Mesodermal cell (in vitro differentiated cells): Measurements from ENCODE around the gene SLC7A9.
"Not testable (repeated sequence)": the region's sequence is repeated elsewhere in the genome, so short reads cannot be mapped to it uniquely, and the experiment has no call there.

Experiments used
- H3K27ac ChIP-seq: 2 replicates; pipeline ENCODE4 v1.7.0; 2013; ENCODE audit warnings: mild to moderate bottlenecking, low read depth, low read length, moderate library complexity; ENCODE audit not compliant: severe bottlenecking
- H3K36me3 ChIP-seq: 2 replicates; pipeline ENCODE4 v1.7.1; 2013; ENCODE audit warnings: mild to moderate bottlenecking, low read length, moderate library complexity; ENCODE audit not compliant: control insufficient read depth, insufficient read depth
- H3K4me1 ChIP-seq: one replicate; pipeline ENCODE4 v1.7.1; 2013; ENCODE audit warnings: mild to moderate bottlenecking, low read length; ENCODE audit not compliant: insufficient read depth, control insufficient read depth, poor library complexity, severe bottlenecking
- H3K4me3 ChIP-seq: 2 replicates; pipeline ENCODE4 v1.7.0; 2013; ENCODE audit warnings: low read length, control low read depth, mild to moderate bottlenecking; ENCODE audit not compliant: insufficient read depth, poor library complexity, severe bottlenecking; ENCODE audit errors: extremely low read depth
- H3K9me3 ChIP-seq: 2 replicates; pipeline ENCODE4 v1.7.1; 2013; ENCODE audit warnings: mild to moderate bottlenecking, low read length, moderate library complexity; ENCODE audit not compliant: control insufficient read depth
- WGBS, 2 experiments: methylation state at CpG; one replicate each; pipeline ENCODE4 v1.1.5; 2013; ENCODE audit warnings: missing lambda C conversion rate in 2 of 2; ENCODE audit not compliant: insufficient coverage in 2 of 2; 5-methylcytosine and 5-hydroxymethylcytosine counted together

SLC7A9 gene

DNA sequence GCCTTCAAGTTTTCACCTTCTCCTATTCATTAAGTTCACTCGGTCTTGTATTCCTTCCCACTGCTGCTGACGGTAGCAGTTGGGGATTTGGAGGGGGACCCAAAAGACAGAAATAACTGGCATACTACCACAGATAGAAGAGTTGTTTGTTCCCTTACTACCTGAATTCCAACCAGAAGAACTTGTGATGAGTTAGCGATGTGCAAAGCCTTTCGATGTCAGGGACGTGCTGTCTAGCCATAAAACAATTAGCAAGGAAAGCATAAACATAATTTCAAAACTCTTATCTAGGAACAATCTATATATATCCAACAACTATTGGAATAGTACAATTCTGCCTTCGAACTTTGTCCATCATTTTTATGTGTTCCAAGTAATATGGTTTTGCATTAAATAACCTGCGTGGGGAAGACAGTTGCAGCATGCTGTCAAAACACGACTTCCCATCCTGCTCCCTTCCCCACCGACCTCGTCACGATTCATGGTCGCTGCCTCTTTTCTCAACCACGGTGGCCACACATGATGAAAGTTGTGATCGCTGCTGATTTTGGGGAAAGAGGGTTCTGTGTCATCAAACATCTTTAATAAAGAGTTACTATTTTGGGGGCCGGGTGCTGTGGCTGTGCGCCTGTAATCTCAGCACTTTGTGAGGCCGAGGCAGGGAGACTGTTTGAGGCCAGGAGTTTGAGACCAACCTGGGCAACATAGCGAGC is 3.8 kb upstream of the SLC7A9 start:
- Histone ChIP-seq H3K9me3 (no peaks in the 10 kb centered on the region), H3K36me3 (peaks cover 2% of the 10 kb centered on the region), H3K4me1 (no peaks in the 10 kb centered on the region), H3K4me3 (no peak overlapping the region), H3K27ac (no peak overlapping the region)
- 88 to 99% methylated on average over 10 to 15 of the region's 18 CpGs for WGBS, 2 experiments

DNA sequence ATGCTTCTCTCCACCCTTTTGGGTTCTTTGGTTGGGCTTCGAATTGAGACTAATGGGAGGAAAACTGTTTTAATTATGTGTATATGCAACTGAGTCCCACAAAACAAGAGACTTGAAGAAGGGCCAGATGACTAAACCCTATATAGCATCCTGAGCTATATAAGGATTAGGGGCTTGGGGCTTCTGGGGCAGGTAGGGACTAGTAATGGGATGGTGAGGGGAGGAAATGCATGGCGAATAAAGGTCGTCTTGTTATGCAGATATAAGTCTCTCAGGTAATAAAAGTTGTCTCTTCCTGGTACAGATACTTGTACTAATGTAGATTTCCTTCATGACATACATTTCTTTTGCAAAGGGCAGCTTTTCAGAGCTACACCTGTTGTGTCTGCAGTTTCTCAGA is 2.8 kb upstream of the SLC7A9 start:
- Histone ChIP-seq H3K4me3 (no peak overlapping the region), H3K36me3 (no peaks in the 10 kb centered on the region), H3K4me1 (no peaks in the 10 kb centered on the region), H3K9me3 (no peaks in the 10 kb centered on the region), H3K27ac (no peak overlapping the region)
- WGBS, 2 experiments: 90% methylated on average over 2 of the region's 3 CpGs; no CpG with 5 or more reads in 1 of the 2 experiments

DNA sequence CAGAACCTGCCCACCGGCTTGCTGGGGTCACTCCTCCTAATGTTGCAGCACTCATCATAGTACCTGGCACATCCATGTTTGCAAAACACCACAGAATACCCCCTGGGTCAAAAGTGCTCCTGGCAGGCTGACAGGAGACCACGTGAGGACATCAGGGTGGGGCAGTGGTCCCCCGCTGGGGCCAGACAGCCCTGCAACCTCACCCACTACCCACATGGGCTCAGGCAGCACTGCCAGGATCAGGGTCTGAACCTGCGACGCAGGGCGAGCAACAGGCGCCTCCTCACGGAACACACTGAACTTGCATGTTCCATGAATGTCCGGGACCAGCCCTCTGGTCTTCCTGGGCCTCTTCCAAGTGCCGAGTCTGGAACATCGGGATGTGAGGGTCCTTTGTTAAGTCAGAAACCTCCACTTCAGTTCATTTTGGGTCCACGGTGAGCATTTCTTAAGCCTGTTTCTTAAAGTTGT is 1.4 kb upstream of the SLC7A9 start:
- no peak overlapping the region for H3K27ac ChIP-seq
- no peaks in the 10 kb centered on the region for H3K36me3 ChIP-seq
- no peaks in the 10 kb centered on the region for H3K9me3 ChIP-seq
- no peaks in the 10 kb centered on the region for H3K4me1 ChIP-seq
- WGBS, 2 experiments: 89 to 96% methylated on average over 9 to 11 of the region's 12 CpGs
- no peak overlapping the region for H3K4me3 ChIP-seq

- Histone ChIP-seq H3K4me3 (no peak overlapping the region), H3K9me3 (no peaks in the 10 kb centered on the region), H3K27ac (no peak overlapping the region), H3K36me3 (no peaks in the 10 kb centered on the region), H3K4me1 (no peaks in the 10 kb centered on the region)
- 83 to 85% methylated on average over 16 to 17 of the region's 18 CpGs for WGBS, 2 experiments
Measured at GRCh38 chr19:32869966-32870573, 503 bp upstream of the SLC7A9 start.

DNA sequence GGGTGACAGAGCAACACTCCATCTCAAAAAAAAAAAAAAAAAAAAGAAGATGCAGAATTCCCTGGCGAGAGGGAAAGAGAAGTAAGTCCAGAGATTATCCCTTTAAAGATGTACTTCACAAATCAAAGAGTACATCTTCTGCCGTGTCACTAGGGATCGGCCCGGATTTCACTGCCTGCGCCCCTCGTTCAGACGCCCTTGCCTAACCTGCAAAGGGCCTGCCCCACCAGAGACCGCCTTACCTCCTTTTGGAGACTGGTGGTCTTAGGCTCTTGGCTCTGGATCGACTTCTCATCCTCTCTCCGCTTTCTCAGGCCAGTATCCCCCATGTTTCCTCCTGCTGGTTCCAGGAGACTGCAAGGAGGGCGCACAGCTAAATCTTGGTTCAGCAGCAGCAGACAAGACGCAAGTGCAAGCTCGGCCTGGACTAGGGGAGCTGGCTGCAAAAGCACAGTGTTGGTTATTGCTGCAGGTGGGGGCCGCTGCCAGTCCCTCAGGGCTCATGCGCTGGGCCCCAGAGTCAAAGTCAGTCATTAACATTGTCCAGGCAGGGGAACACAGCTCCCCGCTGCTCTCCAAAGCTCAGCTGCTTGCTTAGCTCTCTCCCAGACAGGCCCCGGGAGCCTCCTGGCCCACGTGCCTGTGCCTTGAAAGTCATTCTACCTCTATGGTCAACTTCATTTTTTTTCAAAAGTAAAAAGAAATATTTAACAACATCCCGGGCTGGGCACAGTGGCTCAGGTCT is 1.2 kb downstream of the SLC7A9 start:
- H3K4me1 ChIP-seq: no peaks in the 10 kb centered on the region
- no peaks in the 10 kb centered on the region for H3K9me3 ChIP-seq
- H3K4me3 ChIP-seq: no peak overlapping the region
- H3K27ac ChIP-seq: no peak overlapping the region
- WGBS, 2 experiments: 87 to 89% methylated on average over 17 of the region's 19 CpGs
- no peaks in the 10 kb centered on the region for H3K36me3 ChIP-seq

DNA sequence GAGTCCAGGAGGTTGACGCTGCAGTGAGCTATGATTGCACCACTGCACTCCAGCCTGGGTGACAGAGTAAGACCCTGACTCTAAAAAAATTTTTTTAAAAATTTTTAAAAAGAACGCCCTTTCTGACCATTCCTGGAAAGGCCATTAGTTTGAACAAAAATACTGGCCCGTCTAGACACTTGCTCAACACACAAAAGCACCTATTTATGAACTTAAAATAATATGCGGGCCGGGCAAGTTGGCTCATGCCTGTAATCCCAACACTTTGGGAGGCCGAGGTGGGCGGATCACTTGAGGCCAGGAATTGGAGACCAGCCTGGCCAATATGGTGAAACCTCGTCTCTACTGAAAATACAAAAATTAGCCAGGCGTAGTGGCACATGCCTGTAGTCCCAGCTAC is 2.1 kb downstream of the SLC7A9 start:
- WGBS, 2 experiments: 89 to 92% methylated on average over 8 to 9 of the region's 9 CpGs

DNA sequence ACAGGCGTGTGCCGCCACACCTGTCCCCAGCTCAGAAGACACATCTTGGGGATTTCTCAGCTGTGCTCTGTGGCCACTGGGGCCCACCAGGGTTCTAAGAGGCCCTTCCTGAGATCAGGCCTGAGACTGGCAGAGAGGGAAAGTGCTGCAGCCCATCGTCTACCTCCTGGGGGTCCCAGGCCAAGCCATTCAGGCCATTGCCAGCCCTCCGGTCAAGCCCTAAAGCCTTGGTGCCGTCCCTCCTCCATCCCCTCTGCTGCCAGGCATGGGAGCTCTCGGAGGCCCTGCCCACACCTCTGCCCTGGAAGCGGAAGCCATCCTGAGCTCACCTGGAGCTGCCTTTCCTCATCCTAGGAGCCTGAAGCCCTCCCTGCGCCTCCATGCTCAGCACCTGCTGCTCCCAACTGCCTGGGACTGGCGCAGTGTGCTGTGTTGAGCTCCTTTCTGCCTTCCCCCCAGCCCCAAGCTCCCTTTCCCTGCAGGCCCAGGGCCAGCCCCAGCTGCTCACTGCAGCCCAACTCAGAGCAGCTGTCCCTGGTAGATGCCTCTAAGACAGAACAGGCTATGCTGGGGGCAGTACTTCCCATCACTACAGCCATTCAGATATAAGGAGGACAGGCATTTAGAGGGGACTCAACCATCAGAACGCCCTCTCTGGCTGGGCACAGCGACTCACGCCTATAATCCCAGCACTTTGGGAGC is 2.9 kb downstream of the SLC7A9 start:
- no peak overlapping the region for H3K4me3 ChIP-seq
- H3K4me1 ChIP-seq: no peaks in the 10 kb centered on the region
- no peak overlapping the region for H3K27ac ChIP-seq
- H3K9me3 ChIP-seq: no peaks in the 10 kb centered on the region
- WGBS, 2 experiments: 87 to 92% methylated on average over 11 to 12 of the region's 12 CpGs
- H3K36me3 ChIP-seq: no peaks in the 10 kb centered on the region

More for the DNA sequence above, 2.1 kb downstream of the SLC7A9 start:
- not testable (repeated sequence) for H3K27ac ChIP-seq, H3K36me3 ChIP-seq, H3K4me1 ChIP-seq, H3K9me3 ChIP-seq, H3K4me3 ChIP-seq

- H3K4me1 ChIP-seq: no peaks in the 10 kb centered on the region
- no peak overlapping the region for H3K27ac ChIP-seq
- 86 to 90% methylated on average over 2 to 6 of the region's 7 CpGs for WGBS, 2 experiments
- no peak overlapping the region for H3K4me3 ChIP-seq
- H3K9me3 ChIP-seq: no peaks in the 10 kb centered on the region
- no peaks in the 10 kb centered on the region for H3K36me3 ChIP-seq
Measured at GRCh38 chr19:32866061-32866460, 3.5 kb downstream of the SLC7A9 start.

- H3K4me1 ChIP-seq: no peaks in the 10 kb centered on the region
- no peaks in the 10 kb centered on the region for H3K36me3 ChIP-seq
- H3K27ac ChIP-seq: no peak overlapping the region
- H3K4me3 ChIP-seq: no peak overlapping the region
- no peaks in the 10 kb centered on the region for H3K9me3 ChIP-seq
- 90% methylated on average over 4 of the region's 6 CpGs; no CpG with 5 or more reads in 1 of the 2 experiments for WGBS, 2 experiments
Measured at GRCh38 chr19:32865326-32865725, 4.2 kb downstream of the SLC7A9 start.

DNA sequence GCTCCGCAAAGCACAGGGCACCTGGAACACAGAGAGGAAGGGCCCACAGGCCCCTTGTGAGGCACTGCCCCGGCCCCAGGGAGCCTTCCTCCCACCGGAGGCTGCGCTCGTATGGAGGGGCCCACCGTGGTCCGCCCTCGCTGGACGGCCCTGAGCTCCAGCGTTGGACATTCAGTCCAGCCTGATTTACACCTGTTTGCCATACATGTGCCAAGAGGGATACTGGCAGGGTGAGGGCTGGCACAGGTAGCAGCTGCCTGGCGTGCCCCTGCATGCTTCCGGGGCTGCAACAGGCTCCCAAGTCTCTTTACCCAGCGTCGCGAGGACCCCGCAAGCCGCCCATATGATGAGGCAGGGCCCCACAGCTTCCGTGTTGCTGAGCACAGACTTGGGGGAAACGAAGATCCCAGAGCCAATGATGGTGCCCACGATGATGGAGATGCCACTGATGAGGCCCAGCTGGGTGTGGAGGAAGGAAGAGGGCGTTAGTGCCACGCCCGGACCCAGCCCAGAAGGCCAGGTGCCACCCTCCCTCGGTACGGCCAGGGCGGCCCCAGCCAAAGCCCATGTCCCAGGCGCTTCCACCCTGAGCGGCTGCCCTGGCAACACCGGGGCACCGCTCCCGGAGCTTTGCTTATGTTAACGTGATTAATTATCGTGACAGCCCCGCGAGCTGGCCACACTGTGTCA is 5.1 kb downstream of the SLC7A9 start:
- WGBS, 2 experiments: 92 to 95% methylated on average over 31 of the region's 35 CpGs
- Histone ChIP-seq H3K4me3 (no peak overlapping the region), H3K27ac (no peak overlapping the region), H3K36me3 (no peaks in the 10 kb centered on the region), H3K4me1 (no peaks in the 10 kb centered on the region), H3K9me3 (no peaks in the 10 kb centered on the region)
